A673 (cell line): ENCODE measurements around the gene MICALL2.

Source experiments
- CTCF ChIP-seq: fragments of 300-800, 200-600 bp; sonication (generic); conservative IDR thresholded peaks from 2 replicates; pipeline ENCODE4 v1.5.1; 2017; ENCODE audit warnings: low read depth, mild to moderate bottlenecking, antibody characterized with exemption, low read length, moderate library complexity, mixed read lengths
- EZH2 ChIP-seq: fragments of 200-600 bp; sonication (generic); IDR thresholded peaks from 2 replicates; pipeline ENCODE4 v1.6.1; 2017; ENCODE audit warnings: borderline replicate concordance, low read depth, mild to moderate bottlenecking, mixed read lengths, antibody characterized with exemption, low read length; ENCODE audit not compliant: poor library complexity, severe bottlenecking

GRCh38 chr7:1437155-1437880 is 22.0 kb downstream of the MICALL2 start:
- TF ChIP-seq CTCF (no peak), EZH2 (no peak)
